HG03571 (cell line): Measurements from ENCODE around the gene SDR39U1.

ENCODE experiments used
- ATAC-seq: cut with Tn5 transposase; IDR thresholded peaks from one replicate; pipeline ENCODE4 v1.9.1; 2021; ENCODE audit not compliant: unreplicated experiment

Gene SDR39U1

DNA sequence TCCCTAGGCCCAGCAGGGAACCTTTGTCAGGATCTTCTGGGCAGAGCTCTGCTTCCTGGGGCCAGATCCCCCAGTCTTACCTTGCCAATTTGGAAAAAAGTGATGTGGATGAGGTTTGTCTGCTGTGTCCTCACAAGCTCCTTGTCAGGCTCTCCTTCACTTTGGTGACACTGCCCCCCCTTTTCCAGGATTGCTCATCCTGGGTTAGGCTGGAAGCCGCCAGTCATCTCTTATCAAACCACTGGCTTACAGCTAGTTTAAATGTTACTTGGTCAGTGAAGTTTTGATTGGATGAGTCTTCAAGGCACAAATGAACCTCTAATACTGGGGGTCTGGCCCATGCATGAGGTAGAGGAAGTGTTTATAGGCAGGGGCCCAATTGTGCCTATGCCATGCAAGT, 28.5 kb downstream of the SDR39U1 start:
- ATAC-seq = no peak

GRCh38 chr14:24411443-24412389, 30.9 kb downstream of the SDR39U1 start:
- no peak for ATAC-seq

- ATAC-seq = no peak
Measured at GRCh38 chr14:24409956-24410355, 32.6 kb downstream of the SDR39U1 start.

DNA sequence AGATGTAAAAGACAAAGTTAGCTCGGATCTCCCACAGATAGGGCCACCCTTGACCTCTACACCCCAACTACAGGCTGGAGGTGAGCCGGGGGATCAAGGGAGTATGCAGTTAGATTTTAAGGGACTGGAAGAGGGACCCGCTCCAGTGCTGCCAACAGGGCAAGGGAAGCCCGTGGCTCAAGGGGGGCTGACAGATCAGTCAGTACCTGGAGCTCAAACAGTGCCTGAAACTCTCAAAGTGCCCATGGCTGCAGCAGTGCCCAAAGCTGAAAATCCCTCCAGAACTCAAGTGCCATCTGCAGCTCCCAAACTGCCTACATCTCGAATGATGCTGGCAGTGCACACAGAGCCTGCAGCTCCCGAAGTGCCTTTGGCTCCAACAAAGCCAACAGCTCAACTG, 33.4 kb downstream of the SDR39U1 start:
- ATAC-seq = no peak

- ATAC-seq = no peak
Measured at GRCh38 chr14:24408764-24409163, 33.8 kb downstream of the SDR39U1 start.

DNA sequence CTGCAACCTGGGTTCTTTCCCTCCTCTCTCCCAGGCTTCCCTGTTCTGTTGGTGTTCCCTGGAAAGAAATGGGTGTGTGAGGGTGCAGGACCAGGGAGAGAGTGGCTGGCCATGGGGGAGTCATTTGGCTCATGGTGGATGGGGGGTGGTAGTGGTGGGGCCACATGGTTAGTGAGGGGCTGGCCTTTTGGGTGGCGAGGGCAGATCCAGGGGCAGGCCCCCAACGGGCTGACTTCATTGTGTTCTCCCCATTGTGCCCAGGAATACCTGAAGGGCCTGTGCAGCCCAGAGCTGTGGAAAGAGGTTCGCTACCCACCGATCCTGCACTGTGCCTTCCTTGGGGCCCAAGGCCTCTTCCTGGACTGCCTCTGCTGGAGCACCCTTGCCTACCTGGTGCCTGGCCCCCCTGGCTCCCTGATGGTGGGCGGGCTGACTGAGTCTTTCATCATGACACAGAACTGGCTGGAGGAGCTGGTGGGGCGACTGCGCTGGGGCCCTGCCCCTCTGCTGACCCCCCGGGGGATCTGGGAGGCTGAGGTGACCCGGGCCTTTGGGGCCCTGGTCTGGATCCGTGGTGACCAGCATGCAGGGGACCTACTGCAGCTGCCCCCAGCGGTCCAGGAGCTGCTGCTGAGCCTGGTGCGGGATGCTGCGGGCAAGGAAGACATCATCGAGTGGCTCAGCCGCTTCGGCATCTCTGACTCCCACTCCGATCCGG, 34.8 kb downstream of the SDR39U1 start:
- ATAC-seq = no peak

DNA sequence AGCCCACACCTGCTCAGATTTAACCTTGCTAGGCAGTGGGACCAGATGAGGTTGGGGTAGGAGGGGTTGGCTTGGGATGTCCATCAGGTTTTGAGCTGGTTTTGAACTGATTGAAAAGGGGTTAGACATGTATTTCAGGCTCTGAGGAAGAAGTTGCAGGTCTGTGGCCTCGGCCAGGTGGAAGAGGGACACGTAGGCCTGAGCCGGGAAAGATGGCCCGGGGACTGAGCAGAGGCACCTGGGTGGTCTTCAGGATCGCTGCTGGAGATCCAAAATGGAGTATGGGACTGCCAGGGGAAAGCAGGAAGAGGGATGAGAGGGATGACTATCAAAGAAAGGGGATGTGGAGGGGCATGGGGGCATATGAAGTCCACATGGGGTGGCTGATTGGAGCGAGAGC, 36.2 kb downstream of the SDR39U1 start:
- no peak for ATAC-seq

GRCh38 chr14:24404814-24405213, 37.8 kb downstream of the SDR39U1 start:
- ATAC-seq = no peak

DNA sequence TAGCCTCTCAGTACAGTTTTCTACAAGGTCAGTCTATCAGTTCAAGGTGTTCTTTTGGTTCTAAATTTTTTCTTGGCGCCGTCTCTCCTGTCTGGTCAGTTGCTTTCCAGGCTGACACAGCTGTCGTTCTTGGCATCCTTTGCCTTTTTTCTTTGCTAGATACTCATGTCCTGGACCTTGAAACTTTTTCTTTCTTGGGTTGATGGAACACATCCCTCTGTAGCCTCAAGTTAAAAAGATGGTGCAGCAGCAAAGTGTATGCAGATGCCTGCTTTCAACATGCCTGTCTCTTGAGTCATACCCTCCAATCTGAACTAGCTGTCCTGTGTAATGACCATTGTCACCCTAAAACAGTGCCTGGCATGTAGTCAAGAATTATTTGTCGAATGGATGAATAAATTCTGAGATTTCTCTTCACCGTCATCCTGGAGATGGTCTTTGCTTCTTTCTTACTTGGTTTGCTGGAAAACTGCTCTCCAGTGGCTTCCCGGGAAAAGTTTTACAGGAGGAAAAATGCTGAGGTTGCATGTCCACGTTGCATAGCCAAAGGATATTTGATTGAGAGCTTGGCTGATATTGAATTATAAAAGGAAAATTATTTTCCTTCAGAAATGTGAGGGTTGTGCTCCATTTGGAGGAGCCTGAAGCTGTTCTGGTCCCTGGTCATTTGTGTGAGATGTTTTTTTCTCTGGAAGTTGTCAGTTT, 39.1 kb downstream of the SDR39U1 start:
- ATAC-seq = no peak

DNA sequence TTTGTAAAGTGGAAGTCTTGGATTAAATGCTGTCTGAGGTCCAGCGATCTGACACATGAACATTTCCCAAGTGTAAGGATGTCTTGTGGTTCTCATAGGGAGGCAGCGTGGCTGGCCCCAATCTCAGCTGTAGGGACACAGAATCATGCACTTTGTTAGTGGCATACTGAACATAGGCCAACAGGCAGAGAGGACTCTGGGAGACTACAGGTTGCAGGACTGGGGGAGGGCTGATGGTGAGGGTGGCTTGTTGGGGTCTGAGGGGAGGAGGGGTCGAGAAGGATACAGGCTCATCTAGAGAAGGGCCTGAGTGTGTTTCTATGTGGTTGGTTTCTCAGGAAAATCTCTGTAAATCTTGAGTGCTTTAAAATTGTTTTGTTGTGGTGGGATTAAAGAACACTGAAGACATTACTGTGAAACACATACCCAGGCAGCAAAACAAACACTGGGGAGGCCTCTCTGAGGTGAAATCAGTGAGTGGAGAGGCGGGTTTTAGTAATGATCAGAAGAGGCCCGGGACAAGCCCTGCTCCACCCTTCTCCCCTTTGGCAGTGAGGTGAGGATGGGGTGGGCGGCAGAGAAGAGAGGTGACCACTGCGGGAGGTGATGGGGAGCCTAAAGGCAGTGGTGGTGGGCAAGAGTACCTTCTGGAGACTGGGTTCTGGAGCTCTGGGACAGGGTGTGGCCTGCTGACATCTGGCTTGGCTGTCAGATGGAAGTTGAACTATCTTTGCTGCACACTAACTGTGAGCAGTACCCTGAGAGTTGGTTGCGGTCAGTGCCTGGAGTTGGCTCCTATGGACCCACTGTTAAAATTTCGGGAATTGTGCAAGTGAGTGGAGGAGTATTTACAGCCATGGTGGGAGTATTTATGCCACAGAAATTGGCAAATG, 40.5 kb downstream of the SDR39U1 start:
- ATAC-seq = no peak

DNA sequence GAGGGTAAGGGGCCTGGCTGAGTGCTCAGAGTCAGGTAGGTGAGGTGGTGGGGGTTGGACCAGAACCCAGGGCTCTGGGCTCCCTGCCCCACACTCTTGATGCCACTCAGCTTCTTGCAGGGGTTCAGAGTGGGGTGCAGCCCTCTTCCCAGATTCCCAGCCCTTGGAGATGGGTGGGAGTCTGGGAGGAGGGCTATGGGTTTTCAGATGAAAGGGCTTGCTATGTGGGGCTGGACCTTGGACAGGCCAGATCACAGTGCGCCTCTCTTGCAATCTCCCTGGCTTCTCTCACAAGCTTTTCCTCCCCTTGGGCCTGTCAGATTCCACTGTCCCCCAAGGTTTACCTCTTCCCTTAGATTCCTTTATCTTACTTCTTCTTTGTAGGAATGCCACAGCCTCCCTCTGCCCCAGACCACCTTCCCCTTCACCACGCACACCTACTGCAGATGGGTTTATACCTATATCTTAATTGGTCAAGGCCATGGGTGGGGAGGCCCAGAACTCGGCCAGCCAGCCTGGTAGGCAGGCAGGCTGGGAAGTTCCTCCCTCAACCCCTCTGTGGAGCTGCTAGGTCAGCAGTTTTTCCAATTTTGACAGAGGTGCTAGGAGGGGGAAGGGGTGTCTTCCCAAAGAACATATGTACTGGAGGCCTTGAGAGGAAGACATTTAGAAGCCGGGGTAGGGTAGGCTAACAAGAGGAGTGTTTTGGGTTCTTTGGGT, 42.4 kb downstream of the SDR39U1 start:
- no peak for ATAC-seq

- ATAC-seq = no peak
Measured at GRCh38 chr14:24399447-24399822, 43.1 kb downstream of the SDR39U1 start.

- no peak for ATAC-seq
Measured at GRCh38 chr14:24398653-24399446, 43.7 kb downstream of the SDR39U1 start, which contains the start of gene NYNRIN. TSS of gene NYNRIN (plus strand) at chr14:24399003. CDS start at chr14:24399247, 244 bp downstream.

DNA sequence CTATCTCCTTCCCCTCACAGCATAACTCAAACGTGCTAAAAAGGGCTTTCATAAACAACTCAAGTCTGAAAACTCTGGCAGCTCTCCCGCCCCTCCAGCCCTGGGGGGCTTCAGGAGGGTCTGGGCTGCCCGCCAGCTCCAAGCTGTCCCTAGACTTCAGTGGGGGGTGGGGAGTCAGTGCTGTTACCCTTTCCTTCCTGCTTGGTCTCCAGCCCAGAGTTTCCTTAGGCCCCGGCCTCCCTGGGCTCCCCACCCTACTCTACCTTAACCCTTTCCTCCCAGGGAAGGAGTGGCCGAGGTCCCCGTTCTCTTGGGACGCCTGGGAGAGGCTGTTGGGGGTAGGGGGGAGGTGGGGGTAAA, 44.3 kb downstream of the SDR39U1 start:
- ATAC-seq = no peak

- ATAC-seq = no peak
Measured at GRCh38 chr14:24397639-24398292, 44.8 kb downstream of the SDR39U1 start.

GRCh38 chr14:24395609-24396582, 46.7 kb downstream of the SDR39U1 start:
- no peak for ATAC-seq

DNA sequence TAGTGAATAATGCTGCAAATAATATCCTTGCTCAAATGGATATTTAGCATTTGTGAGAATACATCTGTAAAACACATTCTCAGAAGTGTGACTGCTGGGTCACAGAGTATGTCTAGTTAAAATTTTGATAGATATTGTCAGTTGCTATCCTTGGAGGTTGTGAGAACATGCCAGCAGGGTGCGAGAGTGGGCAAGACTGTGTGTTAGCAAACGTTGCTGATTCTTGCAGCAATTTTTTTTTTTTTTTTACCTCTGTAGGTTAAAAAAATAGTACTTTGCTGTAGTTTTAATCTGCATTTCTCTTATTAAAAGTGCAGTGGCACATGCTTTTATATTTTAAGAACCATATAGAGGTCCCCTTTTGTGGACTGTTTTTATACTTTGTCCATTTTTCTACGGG, 48.3 kb downstream of the SDR39U1 start:
- ATAC-seq = no peak
